Tibial nerve (tissue), 3 donors: ENCODE measurements around the gene YWHAG.
A peak's percentile ranks its signal among the peaks of the same experiment; 100 is the strongest.

Experiments used
- POLR2A ChIP-seq, 2 donors: fragments of 450-650 bp; IDR thresholded peaks; one replicate each; pipeline ENCODE4 v1.6.1; 2017; ENCODE audit warnings: antibody characterized with exemption in 2 of 2, mild to moderate bottlenecking in 2 of 2, moderate library complexity in 2 of 2
- TF ChIP-seq, protein P1 (sequence below), 5 experiments: fragments of 200-600 bp in 3 of 5; fragments of 450-650 bp in 2 of 5; sonication (generic) in 3 of 5; IDR thresholded peaks; one replicate each; pipeline ENCODE4 v1.5.1; 2016 to 2019; ENCODE audit warnings: antibody characterized with exemption in 5 of 5, mild to moderate bottlenecking in 3 of 5, moderate library complexity in 2 of 5

DNA sequence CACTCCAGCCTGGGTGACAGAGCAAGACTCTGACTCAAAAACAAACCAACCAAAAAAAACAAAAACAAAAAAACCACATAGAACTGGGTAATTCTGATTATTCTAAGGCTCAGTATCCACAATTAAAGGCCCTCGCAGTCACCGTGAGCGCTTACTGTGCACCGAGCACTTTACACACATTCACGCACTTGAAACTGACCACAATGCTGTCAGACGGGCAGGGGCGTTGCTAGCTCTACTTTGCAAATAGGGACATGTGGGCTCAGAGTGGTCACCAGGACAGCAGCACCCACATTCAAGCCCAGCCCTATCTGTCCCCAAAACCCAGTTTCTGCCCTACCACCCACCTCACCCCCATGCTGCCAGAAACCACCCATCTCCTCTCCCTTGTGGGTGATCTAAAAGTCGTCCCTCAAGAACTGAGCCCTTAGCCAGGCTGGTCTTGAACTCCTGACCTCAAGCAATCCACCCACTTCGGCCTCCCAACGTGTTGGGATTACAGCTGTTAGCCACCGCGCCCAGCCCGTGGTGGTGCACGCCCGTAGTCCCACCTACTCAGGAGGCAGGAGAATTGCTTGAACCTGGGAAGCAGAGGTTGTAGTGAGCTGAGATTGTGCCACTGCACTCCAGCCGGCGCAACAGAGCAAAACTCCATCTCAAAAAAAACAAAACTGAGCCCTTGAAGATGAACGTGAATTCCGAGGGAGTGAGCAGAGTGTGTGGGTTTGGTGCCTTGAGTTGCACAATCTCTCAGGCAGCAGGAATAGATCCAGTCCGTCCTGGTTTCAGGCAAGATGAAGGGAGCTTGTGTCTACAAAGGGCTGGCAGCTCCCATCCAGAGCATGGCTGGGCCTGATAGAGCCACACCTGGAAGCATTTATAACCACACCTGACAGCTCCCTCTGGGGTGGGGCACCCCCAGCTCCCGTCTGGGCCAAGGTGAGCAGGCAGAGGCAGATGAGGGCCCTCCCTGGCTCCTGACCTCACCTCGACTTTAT lies 61.7 kb downstream of the YWHAG start:
- TF ChIP-seq, protein P1, sequence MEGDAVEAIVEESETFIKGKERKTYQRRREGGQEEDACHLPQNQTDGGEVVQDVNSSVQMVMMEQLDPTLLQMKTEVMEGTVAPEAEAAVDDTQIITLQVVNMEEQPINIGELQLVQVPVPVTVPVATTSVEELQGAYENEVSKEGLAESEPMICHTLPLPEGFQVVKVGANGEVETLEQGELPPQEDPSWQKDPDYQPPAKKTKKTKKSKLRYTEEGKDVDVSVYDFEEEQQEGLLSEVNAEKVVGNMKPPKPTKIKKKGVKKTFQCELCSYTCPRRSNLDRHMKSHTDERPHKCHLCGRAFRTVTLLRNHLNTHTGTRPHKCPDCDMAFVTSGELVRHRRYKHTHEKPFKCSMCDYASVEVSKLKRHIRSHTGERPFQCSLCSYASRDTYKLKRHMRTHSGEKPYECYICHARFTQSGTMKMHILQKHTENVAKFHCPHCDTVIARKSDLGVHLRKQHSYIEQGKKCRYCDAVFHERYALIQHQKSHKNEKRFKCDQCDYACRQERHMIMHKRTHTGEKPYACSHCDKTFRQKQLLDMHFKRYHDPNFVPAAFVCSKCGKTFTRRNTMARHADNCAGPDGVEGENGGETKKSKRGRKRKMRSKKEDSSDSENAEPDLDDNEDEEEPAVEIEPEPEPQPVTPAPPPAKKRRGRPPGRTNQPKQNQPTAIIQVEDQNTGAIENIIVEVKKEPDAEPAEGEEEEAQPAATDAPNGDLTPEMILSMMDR (IDR thresholded peaks at IDR 0.05): no peak
- peak in 1 of 2 donors; percentile 15 for TF ChIP-seq POLR2A (IDR thresholded peaks at IDR 0.05)
